Myocyte (in vitro differentiated cells): ENCODE measurements around the gene NR2E3. TPM values are rescaled to one million over a fixed set of nuclear protein-coding genes. Genes with fewer than 3 reads are reported as not detected.
"Not testable (repeated sequence)": the region's sequence is repeated elsewhere in the genome, so short reads cannot be mapped to it uniquely, and the experiment has no call there.

ENCODE experiments used
- DNase-seq: peaks from one replicate; pipeline ENCODE4 v3.0.0-alpha.2; 2012; ENCODE audit warnings: low read depth
- total RNA-seq: library from RNA; depleted of rRNA; stranded (reverse); fragments of >200 nt; gene quantifications from 2 replicates; pipeline ENCODE4 v1.2.3, GENCODE V29; 2014

NR2E3 gene
- total RNA-seq, 1 donor from 2014 or later, result not detected

DNA sequence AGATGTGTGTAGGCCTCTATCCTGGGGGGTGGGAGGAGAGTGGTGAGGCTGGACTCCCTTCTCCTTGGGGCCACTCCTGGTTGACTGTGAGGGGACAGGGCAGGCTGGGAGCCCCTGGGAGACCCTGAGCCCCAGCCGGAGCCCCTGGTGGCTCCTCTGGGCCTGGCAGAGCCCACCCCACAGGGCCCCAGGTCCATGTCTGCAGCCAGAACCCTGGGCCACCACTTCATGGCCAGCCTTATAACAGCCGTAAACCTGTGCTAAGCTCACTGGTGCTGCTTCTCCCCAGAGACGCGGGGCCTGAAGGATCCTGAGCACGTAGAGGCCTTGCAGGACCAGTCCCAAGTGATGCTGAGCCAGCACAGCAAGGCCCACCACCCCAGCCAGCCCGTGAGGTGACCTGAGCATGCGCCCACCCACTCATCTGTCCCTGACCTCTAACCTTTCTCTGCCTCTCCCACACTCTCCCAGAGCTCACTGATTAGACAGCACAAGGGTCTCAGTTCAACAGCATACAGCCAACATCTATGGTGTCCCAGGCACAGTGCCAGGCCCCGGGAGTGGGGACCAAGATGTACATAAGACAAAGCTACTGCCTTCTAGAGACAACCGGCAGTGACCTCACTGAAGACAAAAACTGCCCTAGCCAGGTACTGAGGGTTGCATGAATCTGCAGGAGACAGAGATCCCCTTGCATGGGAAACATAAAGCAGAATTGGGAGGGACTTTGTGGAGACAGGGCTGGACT is 3.5 kb downstream of the NR2E3 start:
- DNase-seq, result no peak

DNA sequence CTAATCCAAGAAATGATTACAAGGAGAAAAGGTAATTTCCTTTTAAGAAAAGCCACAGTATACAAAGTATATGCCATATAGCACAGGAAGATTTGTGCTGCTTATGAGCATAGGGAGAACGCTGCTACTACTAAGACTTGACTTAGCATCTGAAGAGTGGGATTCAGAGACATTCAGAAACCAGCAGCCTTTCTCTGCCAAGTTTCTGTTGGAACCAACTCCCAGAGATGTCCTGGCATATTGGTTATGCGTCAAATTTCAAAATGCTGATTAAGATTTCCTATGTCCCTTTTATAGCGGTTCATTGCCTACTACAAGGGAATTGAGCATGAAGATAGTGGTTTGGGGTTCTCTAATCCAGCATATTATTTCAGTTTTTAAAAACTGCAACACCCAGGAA is 4.9 kb downstream of the NR2E3 start:
- DNase-seq, result no peak

DNA sequence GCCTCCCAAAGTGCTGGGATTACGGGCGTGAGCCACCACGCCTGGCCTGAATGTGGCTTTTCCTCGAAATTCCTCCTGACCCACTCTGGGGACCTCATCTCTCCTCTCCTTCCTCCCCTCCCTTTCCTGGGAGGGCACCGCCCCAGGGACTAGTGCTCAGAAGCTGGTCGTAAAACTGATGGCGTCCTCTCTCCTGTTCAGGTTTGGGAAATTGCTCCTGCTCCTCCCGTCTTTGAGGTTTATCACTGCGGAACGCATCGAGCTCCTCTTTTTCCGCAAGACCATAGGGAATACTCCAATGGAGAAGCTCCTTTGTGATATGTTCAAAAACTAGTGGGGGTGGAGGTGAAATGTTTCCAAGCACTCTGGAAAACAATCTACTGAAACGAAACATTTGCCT is 7.0 kb downstream of the NR2E3 start:
- DNase-seq, result no peak

DNA sequence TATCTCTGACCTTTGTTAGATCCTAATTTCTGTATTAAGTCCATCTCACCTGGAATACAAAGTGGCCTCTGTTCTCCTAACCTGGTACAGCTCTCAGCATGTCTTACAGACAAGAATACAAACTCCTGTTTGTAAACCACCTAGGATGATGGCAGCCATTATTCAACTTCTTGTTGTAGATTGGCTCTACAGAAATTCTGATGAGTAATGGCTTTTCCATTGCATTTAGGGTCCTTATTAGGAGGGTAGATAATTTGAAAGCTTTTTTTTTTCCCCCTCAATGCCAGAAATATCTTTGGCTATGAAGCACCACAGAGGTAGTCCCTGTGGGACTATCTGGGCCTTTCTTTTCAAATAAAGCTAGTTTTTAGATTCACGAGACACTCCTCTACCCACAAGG is 9.8 kb downstream of the NR2E3 start:
- no peak for DNase-seq

DNA sequence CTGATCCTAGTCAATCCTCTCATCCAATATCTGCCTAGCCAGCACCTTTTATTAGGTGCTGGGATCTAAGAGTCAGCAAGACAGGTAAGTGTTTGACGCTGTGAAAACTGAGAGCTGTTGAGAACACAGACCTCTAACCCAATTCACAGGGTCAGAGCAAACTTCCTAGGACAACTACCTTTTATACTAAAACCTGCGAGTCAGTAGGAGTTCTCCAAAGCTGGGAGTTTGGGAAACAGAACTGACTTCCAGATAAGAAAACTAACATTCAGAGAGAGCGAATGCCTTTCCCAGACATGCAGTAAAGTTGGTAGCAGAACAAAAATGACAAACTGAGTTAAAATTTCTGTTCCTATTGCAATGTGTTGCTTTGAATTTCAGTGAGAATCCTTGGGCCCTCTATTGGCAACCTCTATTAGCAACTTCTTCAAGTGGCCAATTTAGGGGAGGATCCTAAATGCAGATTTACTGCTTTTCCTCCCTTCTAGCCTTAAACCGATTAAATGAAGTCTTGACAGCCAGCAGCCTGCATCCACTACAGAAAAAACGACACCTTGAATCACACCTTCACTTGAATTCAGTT is 11.3 kb downstream of the NR2E3 start:
- DNase-seq, result no peak

DNA sequence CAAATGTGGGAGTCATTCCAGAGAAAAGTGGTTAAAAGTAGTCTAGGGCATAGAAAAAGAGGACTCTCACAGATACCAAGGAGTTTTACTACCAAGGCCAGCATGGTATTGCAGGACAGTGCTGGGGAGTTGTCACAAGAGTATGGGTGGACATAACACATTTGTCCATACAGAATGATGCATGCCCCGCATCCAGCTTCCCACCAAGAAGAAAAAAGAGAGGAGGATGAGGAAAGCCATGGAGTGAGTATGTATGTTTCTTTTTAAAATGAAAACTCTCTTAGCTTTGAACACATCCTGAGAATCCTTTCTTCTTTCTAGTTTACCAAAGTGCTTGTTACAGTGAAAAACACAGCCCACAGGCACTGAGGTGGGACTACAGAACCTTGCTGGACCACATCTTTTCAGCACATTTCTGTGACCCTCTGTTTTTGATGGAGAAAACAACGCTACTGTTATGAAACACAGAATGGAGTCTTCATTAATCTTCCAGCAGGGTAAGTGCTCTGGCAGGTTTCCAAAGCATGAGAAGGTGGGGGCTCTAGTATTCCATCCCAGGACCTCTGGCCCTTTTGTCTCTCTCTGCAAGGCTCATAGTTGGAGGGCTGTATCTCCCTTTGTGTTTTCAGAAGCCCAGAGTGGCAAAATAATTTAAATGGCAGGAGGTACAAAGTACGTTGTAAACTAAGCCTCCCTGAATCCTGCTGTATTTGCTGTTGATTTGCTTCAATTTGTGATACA is 12.7 kb downstream of the NR2E3 start:
- no peak for DNase-seq

DNA sequence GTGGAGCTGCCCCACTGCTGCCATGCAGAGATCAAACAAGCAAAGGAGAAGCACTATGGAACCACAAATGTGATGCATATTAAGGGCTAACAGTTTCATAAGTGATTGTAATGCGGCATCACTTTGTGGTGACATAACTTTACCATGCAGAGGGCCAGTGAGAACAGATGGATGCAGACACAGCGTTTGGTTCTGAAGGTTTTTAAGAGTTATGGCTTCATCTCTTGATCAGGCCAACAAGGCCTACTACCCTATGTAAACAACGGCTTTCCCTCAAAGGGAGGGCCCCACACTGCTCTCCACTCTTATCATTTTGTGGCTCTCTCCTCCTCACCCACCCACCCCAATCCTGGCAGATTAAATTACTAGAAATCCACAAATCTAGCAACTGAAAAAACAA is 13.4 kb downstream of the NR2E3 start:
- DNase-seq, result no peak

DNA sequence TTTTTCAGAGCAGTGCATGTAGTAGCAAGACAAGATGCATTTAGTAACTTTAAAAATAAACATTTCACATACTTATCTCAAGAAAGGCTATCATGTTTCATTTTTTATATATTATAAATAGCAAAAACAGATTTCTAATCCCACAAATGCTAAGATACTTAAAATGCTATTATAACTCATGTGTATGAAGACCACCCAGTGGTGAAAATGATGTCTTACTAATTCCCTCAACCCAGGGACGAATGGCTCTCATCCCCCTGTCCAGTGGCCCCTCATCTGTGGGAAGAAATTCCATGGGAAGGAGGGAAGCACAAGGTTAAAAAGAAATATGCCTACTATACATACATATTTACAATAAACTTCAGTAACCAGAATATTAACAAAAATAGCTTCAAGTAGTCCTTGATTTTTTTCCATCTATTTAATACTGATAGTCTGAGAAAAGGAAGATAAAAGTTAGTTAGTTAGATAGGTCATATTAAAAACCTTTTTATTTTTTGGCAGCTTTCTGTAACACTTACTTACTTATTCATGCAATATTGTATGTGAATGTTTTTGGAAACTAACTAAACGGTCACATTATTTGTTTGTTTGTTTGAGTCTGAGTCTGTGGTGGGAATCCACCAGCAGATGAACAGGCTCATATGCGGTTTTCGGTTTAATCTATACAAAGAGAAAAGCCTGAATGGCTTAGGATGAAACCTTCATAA is 14.8 kb downstream of the NR2E3 start:
- DNase-seq, result no peak

DNA sequence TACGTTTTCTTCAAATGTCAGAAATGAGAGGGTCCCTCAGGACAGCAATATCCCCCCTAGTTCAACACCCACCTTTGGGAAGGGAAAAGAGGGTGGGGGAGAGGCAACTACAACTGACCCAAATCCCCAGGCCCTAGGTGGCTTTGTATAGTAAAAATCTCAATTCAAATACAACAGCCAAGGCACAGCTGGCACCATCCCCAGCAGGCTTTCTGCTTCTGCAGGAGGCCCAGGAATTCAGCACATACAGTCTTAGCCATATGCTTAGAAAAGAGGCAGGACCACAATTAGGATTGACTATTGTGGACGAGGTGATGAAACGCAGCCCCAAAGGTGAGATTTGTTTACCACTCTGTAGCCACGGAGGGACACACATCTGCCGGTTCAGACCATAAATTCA is 15.8 kb downstream of the NR2E3 start:
- no peak for DNase-seq

DNA sequence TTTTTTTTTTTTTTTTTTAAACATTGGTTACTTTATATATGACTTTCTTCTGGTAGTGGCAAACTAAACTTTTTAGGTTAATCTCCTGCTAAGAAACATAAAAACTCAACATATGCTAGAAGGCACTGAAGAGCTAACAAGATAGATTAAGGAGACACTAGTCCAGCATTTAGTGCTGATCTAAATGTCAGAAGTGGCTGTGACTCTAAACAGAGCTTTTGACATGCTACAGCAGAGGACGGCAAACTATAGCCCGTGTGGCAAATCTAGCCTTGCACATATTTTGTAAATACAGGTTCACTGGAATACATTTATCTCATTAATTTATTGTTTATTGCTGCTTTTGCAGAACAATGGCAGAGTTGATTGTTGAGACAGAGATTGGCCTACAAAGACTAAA is 20.6 kb downstream of the NR2E3 start:
- DNase-seq, result no peak

DNA sequence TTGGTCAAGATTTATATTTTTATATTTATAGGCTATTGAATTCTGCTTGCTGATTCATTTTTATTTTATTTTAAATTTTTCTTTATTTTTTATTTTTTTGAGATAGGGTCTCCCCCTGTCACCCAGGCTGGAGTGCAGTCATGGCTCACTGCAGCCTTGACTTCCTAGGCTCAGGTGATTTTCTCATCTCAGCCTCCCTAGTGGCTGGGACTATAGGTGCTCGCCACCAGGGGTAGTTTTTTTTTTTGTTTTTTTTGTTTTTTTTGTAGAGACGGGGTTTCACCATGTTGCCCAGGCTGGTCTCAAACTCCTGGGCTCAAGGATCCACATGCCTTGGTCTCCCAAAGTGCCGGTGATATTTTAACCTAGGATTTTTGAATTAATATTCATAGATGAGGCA is 31.2 kb downstream of the NR2E3 start:
- no peak for DNase-seq

DNA sequence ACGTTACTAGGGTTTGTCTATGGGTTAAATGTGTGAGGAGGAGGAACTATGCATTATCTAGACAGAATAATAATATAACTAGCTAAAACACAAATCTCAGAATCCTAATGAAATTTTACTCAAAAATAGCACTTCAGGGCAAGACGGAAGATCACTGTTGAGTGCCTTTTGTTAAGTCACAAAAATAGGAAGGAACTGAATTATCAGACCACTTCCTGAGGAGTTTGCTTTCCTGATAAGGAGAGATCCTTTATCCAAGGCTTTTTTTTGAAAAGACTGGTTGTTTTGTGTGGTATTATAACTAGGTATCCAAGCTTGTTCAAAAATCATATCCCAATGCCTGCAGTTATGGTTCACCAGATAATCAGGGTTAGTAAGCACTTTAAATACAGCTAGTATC is 34.6 kb downstream of the NR2E3 start:
- DNase-seq, result no peak

DNA sequence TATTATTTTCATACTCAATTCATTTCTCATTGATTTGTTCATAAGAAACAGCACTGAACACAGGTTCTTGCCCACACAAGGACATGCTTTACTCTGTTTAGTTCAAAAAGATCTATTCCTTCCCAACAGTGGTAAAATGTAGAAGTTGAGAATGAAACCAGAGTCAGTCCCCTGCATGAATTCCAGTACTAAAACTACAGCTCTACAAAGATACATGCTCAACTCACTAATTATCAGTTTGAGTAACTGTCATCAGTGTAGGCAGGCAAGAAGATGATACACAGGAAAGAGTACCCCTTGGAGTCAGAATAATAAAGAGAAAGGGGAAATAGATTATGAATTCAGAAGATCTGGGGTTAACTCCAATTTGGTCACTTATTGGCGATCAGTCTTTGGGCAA is 43.2 kb downstream of the NR2E3 start:
- DNase-seq, result no peak

DNA sequence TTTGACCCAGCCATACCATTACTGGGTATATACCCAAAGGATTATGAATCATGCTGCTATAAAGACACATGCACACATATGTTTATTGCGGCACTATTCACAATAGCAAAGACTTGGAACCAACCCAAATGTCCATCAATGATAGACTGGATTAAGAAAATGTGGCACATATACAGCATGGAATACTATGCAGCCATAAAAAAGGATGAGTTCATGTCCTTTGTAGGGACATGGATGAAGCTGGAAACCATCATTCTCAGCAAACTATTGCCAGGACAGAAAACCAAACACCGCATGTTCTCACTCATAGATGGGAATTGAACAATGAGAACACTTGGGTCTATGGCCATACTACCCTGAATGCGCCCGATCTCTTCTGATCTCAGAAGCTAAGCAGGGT is 47.9 kb downstream of the NR2E3 start:
- not testable (repeated sequence) for DNase-seq
